SJSA1 (cell line): Measurements from ENCODE around the gene OR6S1. TPM values are rescaled to one million over a fixed set of nuclear protein-coding genes. Genes with fewer than 3 reads are reported as not detected.
A peak's percentile ranks its signal among the peaks of the same experiment; 100 is the strongest.
"Not testable (repeated sequence)": the region's sequence is repeated elsewhere in the genome, so short reads cannot be mapped to it uniquely, and the experiment has no call there.

Source experiments
- DNase-seq, 2 experiments: peaks; one replicate each; pipeline ENCODE4 v3.0.0-alpha.2; 2015 to 2020; ENCODE audit warnings: low spot score in 2 of 2, low read depth in 1 of 2
- H3K27ac ChIP-seq: fragments of 250-450 bp; sonication (Bioruptor Pico); 2 replicates; pipeline ENCODE4 v1.5.1; 2020; ENCODE audit warnings: mild to moderate bottlenecking, moderate library complexity
- H3K27me3 ChIP-seq: fragments of 250-450 bp; sonication (Bioruptor Pico); replicated peaks from 2 replicates; pipeline ENCODE4 v1.5.1; 2020; ENCODE audit warnings: mild to moderate bottlenecking, moderate library complexity
- H3K36me3 ChIP-seq: fragments of 250-450 bp; sonication (Bioruptor Pico); 2 replicates; pipeline ENCODE4 v1.5.1; 2020; ENCODE audit warnings: mild to moderate bottlenecking
- H3K4me1 ChIP-seq: fragments of 250-450 bp; sonication (Bioruptor Pico); replicated peaks from 2 replicates; pipeline ENCODE4 v1.6.1; 2021; ENCODE audit warnings: mild to moderate bottlenecking
- H3K4me3 ChIP-seq: fragments of 250-450 bp; sonication (Bioruptor Pico); 2 replicates; pipeline ENCODE4 v1.5.1; 2020; ENCODE audit warnings: mild to moderate bottlenecking
- H3K9me3 ChIP-seq: fragments of 250-450 bp; sonication (Bioruptor Pico); replicated peaks from 2 replicates; pipeline ENCODE4 v1.5.1; 2020; ENCODE audit warnings: mild to moderate bottlenecking
- total RNA-seq: library from RNA; depleted of rRNA; stranded (reverse); fragments of >200 nt; shearing (Covaris generic); gene quantifications from 2 replicates; pipeline ENCODE4 v1.2.3, GENCODE V29; 2014

OR6S1 gene
- total RNA-seq, 1 experiment from 2014 or later = not detected

DNA sequence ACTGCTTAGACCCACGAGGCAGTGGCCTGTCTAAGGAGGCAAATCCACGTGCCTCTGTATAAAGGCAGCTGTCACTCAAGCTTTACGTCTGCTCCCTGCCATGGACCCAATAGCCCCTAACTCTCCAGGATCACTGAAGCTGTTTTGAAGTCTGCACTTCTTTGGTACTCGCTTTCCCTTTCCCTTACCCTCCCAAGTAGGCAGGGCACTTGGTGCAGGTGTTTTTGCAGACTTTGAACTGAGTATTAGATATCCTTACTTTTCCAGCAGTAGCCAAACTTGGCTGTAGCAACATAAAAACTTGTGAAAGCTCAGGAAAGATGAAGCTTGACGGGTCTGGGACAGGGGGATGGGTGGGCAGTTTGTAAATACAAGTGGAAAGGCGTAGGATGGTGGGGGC lies 17.8 kb upstream of the OR6S1 start:
- no peak overlapping the region for H3K4me3 ChIP-seq
- no peaks in the 10 kb centered on the region for H3K36me3 ChIP-seq
- DNase-seq = no peak
- no peak overlapping the region for H3K27ac ChIP-seq
- H3K4me1 ChIP-seq = no peaks in the 10 kb centered on the region
- H3K9me3 ChIP-seq = no peaks in the 10 kb centered on the region
- no peaks in the 10 kb centered on the region; the same call in 1 of the 2 replicates for H3K27me3 ChIP-seq

DNA sequence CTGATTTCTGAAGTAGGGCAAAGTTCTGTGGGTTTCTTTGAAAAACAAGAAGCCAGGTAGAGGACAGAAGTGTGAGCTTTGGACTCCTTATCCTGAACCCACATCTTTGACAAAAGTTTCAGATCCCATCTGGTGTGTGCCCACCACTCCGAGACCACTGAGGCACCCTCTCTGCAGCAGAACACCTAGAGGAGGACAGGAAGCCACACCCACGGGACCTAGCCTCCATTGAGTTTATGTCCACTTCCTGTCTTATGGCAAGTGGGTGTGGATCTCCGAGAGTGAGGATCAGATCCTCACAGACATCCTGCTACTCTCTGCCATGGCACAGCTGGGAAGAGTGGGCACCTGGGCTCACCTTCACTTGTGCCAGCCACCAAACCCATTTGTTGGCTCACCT lies 16.8 kb upstream of the OR6S1 start:
- no peak overlapping the region for H3K27ac ChIP-seq
- H3K9me3 ChIP-seq = no peaks in the 10 kb centered on the region
- no peak for DNase-seq
- no peak overlapping the region for H3K4me3 ChIP-seq
- peaks cover 4% of the 10 kb centered on the region; the same call in 1 of the 2 replicates for H3K27me3 ChIP-seq
- no peaks in the 10 kb centered on the region for H3K4me1 ChIP-seq
- no peaks in the 10 kb centered on the region for H3K36me3 ChIP-seq

DNA sequence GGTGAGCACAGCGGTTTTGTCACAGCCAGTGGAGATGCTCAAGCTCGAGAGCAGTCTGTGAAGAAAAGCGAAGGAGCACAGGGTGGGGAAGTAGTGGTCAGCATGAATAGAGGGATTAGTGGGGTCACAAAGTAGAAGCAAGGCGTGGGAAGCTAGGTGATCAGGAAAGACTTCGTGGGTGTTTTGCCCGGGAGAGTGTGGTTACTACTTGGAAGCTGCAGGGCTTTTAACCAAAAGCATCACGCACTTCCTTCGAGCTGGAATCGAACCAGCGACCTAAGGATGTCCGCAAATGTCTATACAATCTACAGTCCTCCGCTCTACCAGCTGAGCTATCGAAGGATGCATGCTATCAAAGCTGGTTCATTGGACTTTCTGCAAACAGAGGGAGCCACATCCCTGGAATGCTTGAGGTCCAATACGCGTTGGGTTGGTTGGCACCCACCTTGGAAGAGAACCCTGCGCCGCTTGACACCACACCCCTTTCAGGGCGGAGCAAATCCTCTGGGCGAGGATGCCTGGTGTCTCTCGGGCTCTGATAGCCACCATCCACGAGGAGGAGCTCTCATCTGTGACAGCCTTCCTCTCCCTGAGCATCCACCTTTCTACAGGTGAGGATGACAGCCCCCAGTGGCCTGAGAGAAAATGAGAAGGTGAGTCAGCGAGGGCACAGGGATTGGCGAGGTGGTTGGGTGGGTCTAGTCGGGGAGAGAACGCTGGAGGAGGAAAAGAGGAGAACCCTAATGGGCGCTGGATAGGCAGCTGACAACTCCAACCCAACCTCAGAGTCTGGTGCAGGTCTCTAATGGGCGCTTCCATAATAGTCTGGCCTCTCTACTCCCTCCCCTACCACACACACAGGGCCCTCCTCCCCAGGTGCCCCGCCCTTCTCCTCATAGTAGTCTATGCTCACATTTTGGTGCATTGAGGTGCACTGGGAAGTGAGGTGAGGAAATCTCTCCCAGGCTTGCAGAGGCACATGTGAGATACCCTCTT lies 16.0 kb upstream of the OR6S1 start:
- H3K4me1 ChIP-seq = no peaks in the 10 kb centered on the region

DNA sequence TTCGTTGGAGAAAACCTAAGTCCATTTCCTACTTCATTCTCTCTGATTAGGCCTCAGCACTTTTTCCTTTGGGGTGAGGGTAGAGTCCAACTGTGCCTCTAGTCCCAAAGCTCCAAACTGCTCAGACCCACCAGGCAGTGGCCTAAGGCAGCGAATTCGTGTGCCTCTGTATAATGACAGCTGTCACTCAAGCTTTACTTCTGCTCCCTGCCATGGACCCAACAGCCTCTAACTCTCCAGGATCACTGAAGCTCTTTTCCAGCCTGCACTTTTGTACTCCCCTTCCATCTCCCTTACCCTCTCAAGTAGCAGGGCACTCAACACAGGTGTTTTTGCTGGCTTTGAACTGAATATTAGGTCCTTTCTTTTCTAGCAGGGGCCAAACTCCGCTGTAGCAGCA lies 14.8 kb upstream of the OR6S1 start:
- Histone ChIP-seq H3K27me3 (peaks cover 15% of the 10 kb centered on the region), H3K9me3 (no peaks in the 10 kb centered on the region), H3K36me3 (no peaks in the 10 kb centered on the region), H3K4me1 (no peaks in the 10 kb centered on the region), H3K27ac (no peak overlapping the region), H3K4me3 (no peak overlapping the region)
- DNase-seq = no peak

More for the DNA sequence above, 16.0 kb upstream of the OR6S1 start:
- Histone ChIP-seq H3K27ac (no peak overlapping the region), H3K27me3 (peaks cover 9% of the 10 kb centered on the region), H3K36me3 (no peaks in the 10 kb centered on the region), H3K9me3 (no peaks in the 10 kb centered on the region), H3K4me3 (no peak overlapping the region)
- DNase-seq = no peak

DNA sequence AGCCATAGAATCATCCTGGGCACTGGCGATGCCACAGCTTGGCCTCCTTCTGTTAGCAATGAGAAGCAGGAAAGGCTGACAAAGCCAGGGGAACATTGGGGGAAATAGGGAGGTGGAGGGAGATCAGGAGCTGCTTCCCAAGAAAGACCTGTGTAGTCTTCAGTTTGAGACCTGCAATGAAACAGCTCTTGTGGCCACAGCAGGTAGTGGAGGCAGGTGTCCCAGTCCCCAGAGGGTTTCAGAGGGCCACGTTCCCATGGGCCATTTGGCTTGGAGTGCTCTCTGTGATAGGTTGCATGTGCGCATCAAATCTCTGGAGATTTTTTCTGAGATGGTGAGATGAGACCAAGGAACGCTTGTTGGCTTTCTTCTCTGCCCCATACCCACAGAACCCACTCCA lies 14.4 kb upstream of the OR6S1 start:
- Histone ChIP-seq H3K4me3 (no peak overlapping the region), H3K27me3 (peaks cover 15% of the 10 kb centered on the region), H3K4me1 (no peaks in the 10 kb centered on the region), H3K27ac (no peak overlapping the region), H3K9me3 (no peaks in the 10 kb centered on the region), H3K36me3 (no peaks in the 10 kb centered on the region)
- DNase-seq = no peak

DNA sequence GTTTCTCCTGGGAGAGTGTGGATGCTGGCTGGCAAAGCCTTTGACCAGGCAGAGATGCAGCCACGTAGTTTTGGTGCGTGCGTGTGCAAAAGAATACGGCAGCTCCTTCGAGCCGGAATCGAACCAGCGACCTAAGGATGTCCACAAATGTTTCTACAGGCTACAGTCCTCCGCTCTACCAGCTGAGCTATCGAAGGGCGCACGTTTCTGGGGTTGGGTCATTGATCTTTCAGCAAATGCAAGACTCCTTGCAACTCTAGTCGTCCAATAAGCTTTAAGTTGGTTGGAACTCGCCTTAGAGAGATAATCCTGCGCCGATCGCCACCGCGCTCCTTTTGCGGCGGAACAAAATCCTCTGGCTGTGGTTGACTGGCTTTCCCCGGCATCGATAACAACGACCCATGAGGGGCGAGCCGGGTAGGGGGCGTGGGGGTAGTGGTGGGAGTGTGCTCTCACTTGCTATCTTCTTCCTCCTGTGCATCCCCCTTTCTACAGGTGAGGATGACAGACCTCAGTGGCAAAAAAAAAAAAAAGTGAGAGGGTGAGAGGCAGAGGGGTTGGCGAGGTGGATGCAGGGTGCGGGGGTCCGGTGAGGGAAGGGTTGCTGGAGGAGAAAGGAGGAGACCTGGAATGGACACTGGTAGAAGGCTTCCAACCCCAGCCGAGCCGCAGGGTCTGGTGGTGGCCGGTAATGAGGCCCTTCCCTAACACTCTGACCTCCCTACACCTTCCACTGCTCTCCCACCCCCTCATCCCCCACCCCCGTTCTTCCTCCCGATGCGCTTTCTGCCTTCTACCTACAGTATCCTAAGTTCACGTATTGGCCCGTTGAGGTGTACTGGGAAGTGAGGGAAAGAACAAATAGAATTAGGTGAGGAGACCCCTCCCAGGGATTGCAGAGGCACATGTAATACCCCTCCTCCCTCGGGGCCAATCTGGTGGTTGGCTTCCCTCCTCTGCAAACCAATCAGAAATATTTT lies 11.8 kb upstream of the OR6S1 start:
- DNase-seq = peak; percentile 31 to 55
- no peak overlapping the region for H3K27ac ChIP-seq
- H3K4me3 ChIP-seq = no peak overlapping the region
- H3K9me3 ChIP-seq = no peaks in the 10 kb centered on the region
- H3K27me3 ChIP-seq = peaks cover 15% of the 10 kb centered on the region
- H3K4me1 ChIP-seq = no peaks in the 10 kb centered on the region
- H3K36me3 ChIP-seq = no peaks in the 10 kb centered on the region

DNA sequence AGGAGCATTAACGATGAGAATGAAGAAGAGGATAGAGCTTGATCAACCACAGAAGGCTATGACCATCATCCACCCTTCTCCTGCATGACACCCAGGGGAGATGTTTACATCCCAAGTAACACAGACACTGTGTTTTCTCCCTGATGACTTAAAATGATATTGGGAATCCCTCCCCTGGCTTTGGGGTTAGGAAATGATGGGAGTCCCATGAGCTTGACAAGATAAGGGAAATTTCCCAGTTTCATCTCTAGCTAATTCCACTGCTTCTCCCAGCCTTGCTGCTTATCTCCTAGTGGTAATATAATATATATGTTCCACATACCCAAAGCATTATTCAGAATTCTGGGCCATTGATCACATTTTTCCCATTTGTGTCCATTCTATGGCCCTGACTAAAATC lies 4.0 kb upstream of the OR6S1 start:
- H3K9me3 ChIP-seq = no peaks in the 10 kb centered on the region
- no peaks in the 10 kb centered on the region; the same call in 1 of the 2 replicates for H3K27me3 ChIP-seq
- no peak overlapping the region for H3K4me3 ChIP-seq
- no peaks in the 10 kb centered on the region for H3K36me3 ChIP-seq
- DNase-seq = no peak
- H3K4me1 ChIP-seq = no peaks in the 10 kb centered on the region
- no peak overlapping the region for H3K27ac ChIP-seq

DNA sequence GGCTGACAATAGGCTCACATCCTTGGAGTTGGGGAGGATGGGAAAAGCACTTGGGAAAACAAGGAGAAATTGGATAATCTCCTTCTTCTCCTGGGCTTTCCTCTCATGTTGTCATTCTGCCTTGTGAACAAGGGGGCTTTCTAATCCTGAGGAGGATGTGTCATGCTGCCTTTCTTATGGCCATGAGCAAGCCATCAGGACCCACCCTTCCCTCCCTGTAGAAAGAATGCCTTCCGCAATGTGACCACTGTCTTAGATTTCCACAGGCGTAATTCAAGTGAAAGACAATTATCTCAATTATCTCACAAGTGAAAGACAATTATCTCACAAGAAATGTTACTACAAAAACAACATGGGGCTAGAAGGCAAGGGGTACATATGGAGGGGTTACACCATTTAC lies 3.0 kb upstream of the OR6S1 start:
- Histone ChIP-seq H3K27me3 (no peaks in the 10 kb centered on the region; the same call in 1 of the 2 replicates), H3K9me3 (no peaks in the 10 kb centered on the region), H3K36me3 (no peaks in the 10 kb centered on the region), H3K4me3 (no peak overlapping the region), H3K4me1 (no peaks in the 10 kb centered on the region), H3K27ac (no peak overlapping the region)
- no peak for DNase-seq

DNA sequence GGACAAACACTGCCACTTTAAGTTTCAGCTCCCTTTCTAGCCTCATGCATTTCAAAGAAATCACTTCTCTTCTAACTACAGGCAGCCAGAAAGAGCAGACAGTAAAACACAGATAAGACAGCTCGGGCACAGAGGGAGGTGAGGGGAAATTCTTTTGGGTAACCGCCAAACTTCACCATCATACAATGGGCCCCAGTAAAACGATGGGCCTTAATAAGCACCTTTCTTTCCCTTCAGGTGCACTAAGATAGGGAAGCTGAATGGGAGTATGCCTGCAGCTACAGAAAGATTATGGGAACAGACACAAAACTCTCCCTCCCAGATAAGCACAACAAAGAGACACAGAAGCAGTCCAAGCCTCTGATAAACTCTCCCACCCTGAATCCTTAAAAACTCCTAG lies 1.3 kb upstream of the OR6S1 start:
- H3K4me3 ChIP-seq, H3K27ac ChIP-seq, DNase-seq, H3K9me3 ChIP-seq, H3K4me1 ChIP-seq, H3K36me3 ChIP-seq, H3K27me3 ChIP-seq: not testable (repeated sequence)

DNA sequence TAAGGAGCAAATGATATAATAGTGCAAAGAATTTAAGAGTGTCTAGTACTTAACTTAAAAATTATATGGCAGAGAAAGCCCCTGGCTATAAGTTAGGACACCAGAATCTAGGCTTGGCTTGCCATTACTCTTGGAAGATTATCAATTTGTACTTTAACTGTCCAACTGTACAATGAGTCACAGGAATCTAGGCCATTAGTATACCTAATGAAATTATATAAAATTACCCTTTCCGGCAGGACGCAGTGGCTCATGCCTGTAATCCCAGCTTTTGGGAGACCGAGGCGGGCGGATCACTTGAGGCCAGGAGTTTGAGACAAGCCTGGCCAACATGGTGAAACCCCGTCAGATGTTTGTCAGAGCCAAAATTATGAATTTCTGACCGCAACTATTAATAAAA lies 691 bp upstream of the OR6S1 start:
- H3K9me3 ChIP-seq = no peaks in the 10 kb centered on the region
- H3K4me3 ChIP-seq = no peak overlapping the region
- no peaks in the 10 kb centered on the region for H3K36me3 ChIP-seq
- no peaks in the 10 kb centered on the region; the same call in 1 of the 2 replicates for H3K27me3 ChIP-seq
- no peak for DNase-seq
- no peak overlapping the region for H3K27ac ChIP-seq
- H3K4me1 ChIP-seq = no peaks in the 10 kb centered on the region

DNA sequence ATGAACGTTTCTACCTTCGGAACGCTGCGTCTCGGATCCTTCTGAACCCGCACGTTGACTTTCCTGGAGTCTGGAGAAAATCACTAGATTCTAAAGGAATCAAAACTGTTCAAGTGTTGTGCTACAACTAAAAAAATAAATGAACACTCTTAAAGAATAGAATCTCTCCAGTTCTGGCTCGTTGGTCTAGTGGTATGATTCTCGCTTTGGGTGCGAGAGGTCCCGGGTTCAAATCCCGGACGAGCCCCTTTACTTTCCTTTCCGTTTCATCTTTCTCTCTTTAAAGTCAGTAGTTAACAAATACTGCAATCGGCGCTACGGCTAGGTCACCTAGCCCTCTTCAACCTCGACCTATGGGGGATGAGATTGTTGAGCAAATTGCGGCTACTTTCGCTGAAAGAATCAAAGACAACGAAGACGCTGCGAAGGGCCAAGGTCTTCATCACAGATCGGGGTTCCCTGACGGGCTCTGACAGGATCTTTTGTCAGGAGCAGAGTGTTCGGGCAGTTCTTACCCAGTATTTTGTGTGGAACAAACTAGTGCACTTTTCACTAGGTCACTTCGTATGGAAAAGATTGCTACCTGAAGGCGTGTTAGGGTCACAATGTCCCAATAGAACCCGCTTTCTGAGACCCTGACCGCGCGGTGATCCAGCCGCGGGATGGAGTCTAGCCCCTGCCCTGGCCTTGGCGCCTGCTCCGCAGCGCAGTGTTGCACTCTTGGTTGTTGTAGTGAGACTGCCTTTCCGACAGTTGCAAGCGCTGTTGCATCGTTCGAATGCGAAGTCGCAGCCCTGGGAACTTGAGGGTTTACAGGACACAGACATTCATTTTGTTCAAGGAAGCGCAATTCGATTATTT lies 8.4 kb downstream of the OR6S1 start:
- no peaks in the 10 kb centered on the region for H3K36me3 ChIP-seq
- H3K4me1 ChIP-seq = peaks cover 18% of the 10 kb centered on the region
- H3K27ac ChIP-seq = no peak overlapping the region
- H3K9me3 ChIP-seq = no peaks in the 10 kb centered on the region
- peak overlapping the region; percentile 31 for H3K4me3 ChIP-seq
- H3K27me3 ChIP-seq = peaks cover 19% of the 10 kb centered on the region
- peak; percentile 76 to 88 for DNase-seq

DNA sequence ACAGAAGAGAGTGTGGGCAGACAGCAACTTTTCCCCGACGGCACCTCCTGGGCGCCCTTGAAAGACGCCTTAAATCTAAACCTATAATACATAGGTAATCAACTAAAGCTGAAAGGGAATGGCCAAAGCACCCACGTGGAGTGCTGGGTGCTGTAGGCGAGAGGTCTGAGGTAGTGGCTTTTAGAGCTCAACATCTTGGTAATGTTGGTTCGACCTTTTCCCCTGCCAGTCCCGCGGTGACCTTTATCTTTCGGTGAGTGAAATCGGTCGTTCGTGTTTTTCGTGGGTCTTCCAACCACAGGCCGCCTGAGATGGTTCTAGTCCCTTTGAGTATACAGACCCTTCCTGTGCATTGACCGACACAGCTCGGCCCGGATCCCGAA lies 9.1 kb downstream of the OR6S1 start:
- H3K4me1 ChIP-seq = peaks cover 18% of the 10 kb centered on the region
- H3K9me3 ChIP-seq = no peaks in the 10 kb centered on the region
- H3K27me3 ChIP-seq = peaks cover 21% of the 10 kb centered on the region
- DNase-seq = no peak
- H3K27ac ChIP-seq = no peak overlapping the region
- no peaks in the 10 kb centered on the region for H3K36me3 ChIP-seq
- peak overlapping the region; percentile 31 for H3K4me3 ChIP-seq

DNA sequence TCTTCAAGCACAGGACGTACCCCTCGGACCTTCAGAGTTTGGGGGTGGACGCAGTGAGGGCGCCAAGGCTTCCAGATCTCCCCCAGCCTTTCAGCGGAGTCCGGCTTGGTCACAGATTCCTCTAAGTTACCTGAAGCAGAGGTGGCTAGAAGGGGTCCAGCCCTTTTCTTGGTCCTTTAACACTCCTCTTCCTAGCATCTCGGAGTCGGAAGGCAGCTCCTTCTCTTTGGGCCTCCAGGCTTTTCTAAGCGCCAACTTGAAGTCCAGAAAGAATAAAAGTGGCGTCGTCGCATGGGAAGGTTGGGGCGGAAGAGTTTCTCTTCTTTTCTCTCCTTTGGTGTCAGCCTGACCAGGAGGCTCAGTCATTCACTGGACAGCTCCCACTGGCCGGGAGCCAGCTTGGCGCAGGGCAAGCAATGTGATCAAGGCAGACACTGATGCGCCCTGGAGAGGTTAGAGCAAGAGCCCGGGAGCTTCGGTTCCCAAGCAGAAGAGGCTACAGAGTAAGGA lies 9.6 kb downstream of the OR6S1 start:
- Histone ChIP-seq H3K4me1 (peaks cover 18% of the 10 kb centered on the region), H3K27me3 (peaks cover 21% of the 10 kb centered on the region), H3K36me3 (no peaks in the 10 kb centered on the region), H3K27ac (no peak overlapping the region), H3K4me3 (peak overlapping the region; percentile 16; the same call in 1 of the 2 replicates), H3K9me3 (no peaks in the 10 kb centered on the region)
- DNase-seq = peak; percentile 28 to 71
